Endothelial cell of umbilical vein (primary cell): ENCODE results near the gene LTBP1. TPM values are rescaled to one million over a fixed set of nuclear protein-coding genes. Genes with fewer than 3 reads are reported as not detected.

Source experiments
- BruUV-seq: library from RNA; stranded (reverse); fragments of 400-500 nt; replicated peaks from 2 replicates; lab custom pipeline; 2021; lab: Mats Ljungman, UMichigan
- CTCF ChIA-PET: fragments of 300-600, 350-600 bp; sonication (Branson Sonifier 250); formaldehyde crosslinking; loops from one replicate; lab custom pipeline; 2021; ENCODE audit warnings: antibody characterized with exemption, inconsistent platforms; lab: Charles Lee
- POLR2A ChIA-PET: fragments of 300-600, 350-600 bp; sonication (Branson Sonifier 250); formaldehyde crosslinking; loops from one replicate; lab custom pipeline; 2021; ENCODE audit warnings: antibody characterized with exemption, inconsistent platforms; lab: Charles Lee
- DNase-seq: peaks from one replicate; pipeline ENCODE4 v3.0.0-alpha.2; 2011; ENCODE audit warnings: low read depth, low spot score
- FAIRE-seq: peaks from 2 replicates; lab custom pipeline; 2011; peaks lifted over from hg19 to GRCh38; lab: Jason Lieb, UNC
- H2AFZ ChIP-seq: 2 replicates; pipeline ENCODE4 v1.6.0; 2012; ENCODE audit warnings: low read depth, low read length, control low read depth, inconsistent platforms
- H3K27ac ChIP-seq: 2 replicates; pipeline ENCODE4 v1.5.1; 2011; ENCODE audit warnings: low read depth, mild to moderate bottlenecking, control low read depth, low read length, moderate library complexity; ENCODE audit not compliant: insufficient read depth
- H3K27me3 ChIP-seq, 2 experiments: 2 replicates each; pipeline versions ENCODE4 v1.6.0 to v1.6.1; 2011; ENCODE audit warnings: low read length in 2 of 2, mixed read lengths in 1 of 2; ENCODE audit not compliant: control insufficient read depth in 2 of 2, insufficient read depth in 2 of 2
- H3K36me3 ChIP-seq, 2 experiments: 2 replicates in 1 of 2; 3 replicates in 1 of 2; pipeline ENCODE4 v1.5.1; 2011; ENCODE audit warnings: low read length in 2 of 2, mild to moderate bottlenecking in 1 of 2, moderate library complexity in 1 of 2; ENCODE audit not compliant: control insufficient read depth in 2 of 2, insufficient read depth in 2 of 2; ENCODE audit errors: extremely low read depth in 1 of 2
- H3K4me1 ChIP-seq: 3 replicates; pipeline ENCODE4 v1.5.1; 2011; ENCODE audit warnings: mild to moderate bottlenecking, low read length; ENCODE audit not compliant: control insufficient read depth, insufficient read depth; ENCODE audit errors: extremely low read depth
- H3K4me2 ChIP-seq: 2 replicates; pipeline ENCODE4 v1.6.1; 2011; ENCODE audit warnings: low read length, control low read depth, mixed read lengths; ENCODE audit not compliant: insufficient read depth
- H3K4me3 ChIP-seq, 3 experiments: fragments of 200-600 bp in 1 of 3; sonication (generic), shearing (Covaris generic) in 1 of 3; replicated peaks in 1 of 3; 2 replicates each; pipeline ENCODE4 v1.5.1; 2011 to 2016; ENCODE audit warnings: control low read depth in 3 of 3, low read length in 3 of 3, mild to moderate bottlenecking in 2 of 3, inconsistent platforms in 1 of 3, low read depth in 1 of 3, moderate library complexity in 1 of 3; ENCODE audit not compliant: insufficient read depth in 1 of 3
- H3K79me2 ChIP-seq: 2 replicates; pipeline ENCODE4 v1.6.0; 2012; ENCODE audit warnings: low read length, inconsistent platforms; ENCODE audit not compliant: control insufficient read depth, insufficient read depth
- H3K9ac ChIP-seq: replicated peaks from 2 replicates; pipeline ENCODE3; 2011; ENCODE audit warnings: low read length, control low read depth; ENCODE audit not compliant: insufficient read depth; ENCODE audit errors: extremely low read depth
- H3K9me1 ChIP-seq: replicated peaks from 3 replicates; pipeline ENCODE4 v1.6.0; 2011; ENCODE audit warnings: mild to moderate bottlenecking, low read length; ENCODE audit not compliant: control insufficient read depth, insufficient read depth; ENCODE audit errors: extremely low read depth
- H3K9me3 ChIP-seq: replicated peaks from 2 replicates; pipeline ENCODE4 v1.5.1; 2012; ENCODE audit warnings: low read length, inconsistent platforms; ENCODE audit not compliant: control insufficient read depth, insufficient read depth
- H4K20me1 ChIP-seq: replicated peaks from 2 replicates; pipeline ENCODE3; 2011; ENCODE audit warnings: mild to moderate bottlenecking, low read length; ENCODE audit not compliant: control insufficient read depth, insufficient read depth; ENCODE audit errors: extremely low read depth
- CTCF ChIP-seq, 2 donors: IDR thresholded peaks; 1 replicate in 1 of 2; 2 replicates in 1 of 2; pipeline ENCODE4 v1.5.1; 2011; ENCODE audit warnings: low read length in 2 of 2, mild to moderate bottlenecking in 2 of 2, moderate library complexity in 2 of 2, control low read depth in 1 of 2, inconsistent platforms in 1 of 2, low read depth in 1 of 2; ENCODE audit not compliant: insufficient read depth in 1 of 2; ENCODE audit errors: extremely low read depth in 1 of 2
- EZH2 ChIP-seq: IDR thresholded peaks from 2 replicates; pipeline ENCODE4 v1.6.1; 2012; ENCODE audit warnings: borderline replicate concordance, low read depth, mild to moderate bottlenecking, moderate library complexity, low read length, inconsistent platforms; ENCODE audit not compliant: severe bottlenecking
- FOS ChIP-seq: IDR thresholded peaks from 2 replicates; pipeline ENCODE4 v1.6.1; 2011; ENCODE audit warnings: mild to moderate bottlenecking, low read length, moderate library complexity, borderline replicate concordance; ENCODE audit not compliant: insufficient read depth
- GATA2 ChIP-seq: IDR thresholded peaks from 2 replicates; pipeline ENCODE4 v1.7.0; 2011; ENCODE audit warnings: low read depth, mild to moderate bottlenecking, moderate library complexity, mixed read lengths, low read length; ENCODE audit not compliant: insufficient read length, insufficient read depth
- JUN ChIP-seq: IDR thresholded peaks from 2 replicates; pipeline ENCODE4 v1.6.1; 2011; ENCODE audit warnings: borderline replicate concordance, low read depth; ENCODE audit not compliant: insufficient read length, insufficient read depth
- MYC ChIP-seq: IDR thresholded peaks from one replicate; pipeline ENCODE4 v1.6.1; 2011; ENCODE audit warnings: mild to moderate bottlenecking, low read depth, low read length
- POLR2A ChIP-seq: IDR thresholded peaks from 2 replicates; pipeline ENCODE4 v1.6.1; 2012; ENCODE audit warnings: low read depth, mild to moderate bottlenecking, control low read depth, low read length
- POLR2AphosphoS5 ChIP-seq: IDR thresholded peaks from 2 replicates; pipeline ENCODE4 v1.6.1; 2012; ENCODE audit warnings: low read depth, mild to moderate bottlenecking, control low read depth, low read length, moderate library complexity; ENCODE audit not compliant: insufficient read depth
- dilution Hi-C: fragments of 300-500 bp; cut with MboI; formaldehyde crosslinking; loops from one replicate; pipeline ENCODE4 v1.15.0; 2019; ENCODE audit warnings: low sequenced_read_pairs; ENCODE audit not compliant: extremely low pct_ligation_motif_present
- intact Hi-C: fragments of 100-400 bp; cut with micrococcal nuclease; formaldehyde crosslinking; loops from one replicate; pipeline ENCODE4 v1.10.0; 2022
- polyA plus RNA-seq, 4 experiments: library from polyadenylated mRNA; depleted of rRNA in 3 of 4; stranded (reverse) in 3 of 4; unstranded in 1 of 4; fragments of >200 nt; gene quantifications; 2 replicates each; pipeline versions ENCODE4 v1.2.1 to v1.2.3, GENCODE V29; 2011 to 2012; ENCODE audit warnings: missing spikeins in 1 of 4
- total RNA-seq: library from RNA; stranded (reverse); gene quantifications from 2 replicates; pipeline ENCODE4 v1.2.3, GENCODE V29; 2021
- TF ChIP-seq, protein P1 (sequence below): IDR thresholded peaks from 2 replicates; pipeline ENCODE4 v1.6.1; 2011; ENCODE audit not compliant: insufficient read depth, insufficient read length

LTBP1 gene
- total and polyA plus RNA-seq, 2 donors (not counting 3 experiments of a cell fraction or from before 2014, with no cell fraction given) = 57.4 to 68.2 TPM

- no peaks in the 10 kb centered on the region for H3K27me3 ChIP-seq
- H2AFZ ChIP-seq = no peak overlapping the region
- no peaks in the 10 kb centered on the region for H4K20me1 ChIP-seq
- peaks cover 4% of the 10 kb centered on the region for H3K79me2 ChIP-seq
- H3K4me2 ChIP-seq = no peak overlapping the region
- BruUV-seq = no TSS peak
- TF ChIP-seq POLR2AphosphoS5 (no peak), CTCF (IDR thresholded peaks at IDR 0.05; ENCODE audit: extremely low read depth in 1 of 2, insufficient read depth in 1 of 2, low read depth in 1 of 2, low read length in 2 of 2) (no peak), MYC (no peak), JUN (no peak), GATA2 (no peak), POLR2A (no peak), FOS (no peak), EZH2 (no peak)
- TF ChIP-seq, protein P1, sequence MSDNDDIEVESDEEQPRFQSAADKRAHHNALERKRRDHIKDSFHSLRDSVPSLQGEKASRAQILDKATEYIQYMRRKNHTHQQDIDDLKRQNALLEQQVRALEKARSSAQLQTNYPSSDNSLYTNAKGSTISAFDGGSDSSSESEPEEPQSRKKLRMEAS = no peak
- ChIA-PET POLR2A (no interaction called here), CTCF (no interaction called here)
- dilution Hi-C loops = no loop called here
- H3K36me3 ChIP-seq = no peaks in the 10 kb centered on the region
- no peak overlapping the region for H3K4me3 ChIP-seq
- DNase-seq (no peak), FAIRE-seq (no peak)
- peaks cover 19% of the 10 kb centered on the region for H3K4me1 ChIP-seq
- no peak overlapping the region for H3K9ac ChIP-seq
- intact Hi-C loops = no loop called here
- no peak overlapping the region for H3K27ac ChIP-seq
- H3K9me1 ChIP-seq = no peaks in the 10 kb centered on the region
- H3K9me3 ChIP-seq = no peaks in the 10 kb centered on the region
Observed at GRCh38 chr2:33160191-33160590, 213.4 kb downstream of the LTBP1 start.
